CD8-positive, alpha-beta memory T cell (primary cell): ENCODE measurements around the gene ARID4B. TPM values are rescaled to one million over a fixed set of nuclear protein-coding genes. Genes with fewer than 3 reads are reported as not detected.
A peak's percentile ranks its signal among the peaks of the same experiment; 100 is the strongest.

Experiments
- CTCF ChIA-PET: fragments of 350-600 bp; sonication (Branson Sonifier 250); formaldehyde crosslinking; loops from one replicate; lab custom pipeline; 2021; ENCODE audit warnings: antibody characterized with exemption; lab: Charles Lee
- POLR2A ChIA-PET: fragments of 350-600 bp; sonication (Branson Sonifier 250); formaldehyde crosslinking; loops from one replicate; lab custom pipeline; 2021; ENCODE audit warnings: antibody characterized with exemption; lab: Charles Lee
- DNase-seq, 5 donors: peaks; one replicate each; pipeline versions ENCODE4 v3.0.0 to v3.0.0-alpha.2; 2020 to 2022; ENCODE audit warnings: mixed read lengths in 1 of 5
- H3K27ac ChIP-seq: one replicate; pipeline ENCODE4 v1.7.0; 2013; ENCODE audit warnings: low read depth, mild to moderate bottlenecking, low read length, moderate library complexity
- H3K27me3 ChIP-seq: 2 replicates; pipeline ENCODE4 v1.7.0; 2013; ENCODE audit warnings: low read length, mild to moderate bottlenecking; ENCODE audit not compliant: insufficient read depth, poor library complexity, severe bottlenecking
- H3K36me3 ChIP-seq: 2 replicates; pipeline ENCODE4 v1.7.0; 2013; ENCODE audit warnings: mild to moderate bottlenecking, low read length, moderate library complexity; ENCODE audit not compliant: insufficient read depth
- H3K4me1 ChIP-seq: 2 replicates; pipeline ENCODE4 v1.7.0; 2013; ENCODE audit warnings: mild to moderate bottlenecking, low read length, moderate library complexity; ENCODE audit not compliant: insufficient read depth
- H3K4me3 ChIP-seq: 2 replicates; pipeline ENCODE4 v1.7.0; 2013; ENCODE audit warnings: mild to moderate bottlenecking, low read length
- H3K9me3 ChIP-seq: 2 replicates; pipeline ENCODE4 v1.7.0; 2013; ENCODE audit warnings: mild to moderate bottlenecking, low read length
- H3K27ac Mint-ChIP-seq, 8 donors: one replicate each; pipeline ENCODE4 v1.8.0; 2020 to 2021; ENCODE audit warnings: mixed read lengths in 8 of 8, mild to moderate bottlenecking in 6 of 8, inconsistent platforms in 3 of 8, moderate library complexity in 3 of 8
- H3K27me3 Mint-ChIP-seq, 2 donors: one replicate each; pipeline ENCODE4 v1.8.0; 2020 to 2021; ENCODE audit warnings: mixed read lengths in 2 of 2, mild to moderate bottlenecking in 1 of 2, moderate library complexity in 1 of 2
- H3K36me3 Mint-ChIP-seq, 3 donors: one replicate each; pipeline ENCODE4 v1.8.0; 2020 to 2021; ENCODE audit warnings: mixed read lengths in 3 of 3, inconsistent platforms in 1 of 3, mild to moderate bottlenecking in 1 of 3
- H3K4me1 Mint-ChIP-seq, 3 donors: one replicate each; pipeline ENCODE4 v1.8.0; 2020 to 2021; ENCODE audit warnings: mixed read lengths in 3 of 3, inconsistent platforms in 1 of 3, mild to moderate bottlenecking in 1 of 3
- H3K4me3 Mint-ChIP-seq, 7 donors: one replicate each; pipeline ENCODE4 v1.8.0; 2020 to 2021; ENCODE audit warnings: mixed read lengths in 7 of 7, mild to moderate bottlenecking in 6 of 7, moderate library complexity in 4 of 7, inconsistent platforms in 2 of 7
- H3K9me3 Mint-ChIP-seq, 5 donors: one replicate each; pipeline ENCODE4 v1.8.0; 2020 to 2022; ENCODE audit warnings: mixed read lengths in 5 of 5, mild to moderate bottlenecking in 3 of 5, moderate library complexity in 2 of 5, inconsistent platforms in 1 of 5
- polyA plus RNA-seq: library from polyadenylated mRNA; unstranded; fragments of 300-500 nt; fragmentation: Illumina TruSeq; gene quantifications from one replicate; pipeline ENCODE4 v1.2.3, GENCODE V29; 2021
- total RNA-seq, 2 experiments: library from RNA; stranded (reverse); gene quantifications; one replicate each; pipeline ENCODE4 v1.2.3, GENCODE V29; 2021

Gene ARID4B
- total and polyA plus RNA-seq, 3 experiments from 2014 or later, result 39.9 to 88.6 (median 43.0) TPM

GRCh38 chr1:235190431-235190830 is 137.5 kb downstream of the ARID4B start:
- DNase-seq, result no peak
- ChIA-PET CTCF (interaction anchor here (0.7 to 1.2 kb wide), 2 partner anchors 51 to 95 kb away, joined by 3 read pairs; no protein-coding TSS in a partner anchor), POLR2A (interaction anchor here (0.6 kb wide), 1 partner anchor 594 kb away, joined by 3 read pairs; no protein-coding TSS in a partner anchor)
- Mint-ChIP-seq H3K4me1 (peaks cover 7 to 22% (median 15%) of the 10 kb centered on the region in 3 donors), H3K9me3 (no peaks in the 10 kb centered on the region), H3K36me3 (peaks cover 5 to 72% (median 11%) of the 10 kb centered on the region in 3 donors), H3K27me3 (peaks cover 0 to 1% of the 10 kb centered on the region in 2 donors), H3K4me3 (no peak overlapping the region), H3K27ac (peak overlapping the region in 4 of 8 donors; percentile 18 to 75 (median 53))
- no peaks in the 10 kb centered on the region for H3K27me3 ChIP-seq
- H3K4me1 ChIP-seq, result no peaks in the 10 kb centered on the region
- peaks cover 14% of the 10 kb centered on the region for H3K36me3 ChIP-seq
- no peaks in the 10 kb centered on the region for H3K9me3 ChIP-seq
- H3K27ac ChIP-seq, result no peak overlapping the region
- H3K4me3 ChIP-seq, result no peak overlapping the region

- CTCF ChIA-PET, result no interaction called here
- POLR2A ChIA-PET, result no interaction called here
- no peak overlapping the region for H3K4me3 ChIP-seq
- no peaks in the 10 kb centered on the region for H3K27me3 ChIP-seq
- no peaks in the 10 kb centered on the region for H3K9me3 ChIP-seq
- H3K27ac ChIP-seq, result no peak overlapping the region
- Mint-ChIP-seq H3K27ac (peak overlapping the region in 1 of 8 donors; percentile 76), H3K27me3 (peaks cover 0 to 1% of the 10 kb centered on the region in 2 donors), H3K9me3 (no peaks in the 10 kb centered on the region), H3K36me3 (peaks cover 0 to 57% (median 14%) of the 10 kb centered on the region in 3 donors), H3K4me3 (no peak overlapping the region), H3K4me1 (peaks cover 15 to 34% (median 26%) of the 10 kb centered on the region in 3 donors)
- DNase-seq, result no peak
- H3K4me1 ChIP-seq, result no peaks in the 10 kb centered on the region
- H3K36me3 ChIP-seq, result peaks cover 4% of the 10 kb centered on the region
These were observed 140.7 kb downstream of the ARID4B start for GRCh38 chr1:235187316-235187715.

DNA sequence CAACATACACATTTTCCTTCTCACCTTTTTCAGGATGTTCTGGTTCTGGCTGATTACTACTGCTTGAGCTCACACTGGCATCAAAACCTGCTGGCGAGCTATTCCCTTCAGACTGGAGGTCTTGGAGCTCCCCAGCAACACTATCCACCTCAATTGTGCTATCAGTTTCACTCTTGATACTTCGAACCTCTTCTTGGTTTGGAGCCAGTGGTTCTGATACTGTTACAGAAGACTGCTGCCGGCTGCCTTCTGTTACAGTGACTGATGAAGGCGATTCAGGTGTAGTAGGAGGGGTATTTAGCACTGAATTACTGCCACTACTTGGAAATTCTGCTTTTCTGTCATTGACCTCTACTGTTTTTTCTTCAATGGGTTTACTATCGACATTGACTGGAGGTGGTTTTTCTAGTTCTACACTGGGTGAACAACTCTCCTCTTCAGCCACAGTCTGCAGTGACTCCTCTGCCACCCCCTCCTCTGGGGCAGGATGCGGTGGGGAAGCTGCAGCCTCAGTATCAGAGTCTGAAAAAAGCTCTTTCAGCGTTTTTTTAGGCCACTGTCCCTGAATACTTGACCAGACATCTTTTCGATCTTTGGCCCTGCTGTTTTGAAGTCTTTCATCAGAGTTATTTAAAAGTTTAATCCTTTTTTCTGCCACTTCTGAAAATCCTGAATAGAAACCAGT is 146.3 kb downstream of the ARID4B start:
- ChIA-PET CTCF (interaction anchor here (1.0 kb wide), 2 partner anchors 30 to 73 kb away, joined by 3 read pairs; no protein-coding TSS in a partner anchor), POLR2A (no interaction called here)
- Mint-ChIP-seq H3K36me3 (peaks cover 0 to 61% (median 13%) of the 10 kb centered on the region in 3 donors), H3K27ac (peak overlapping the region; percentile 1 to 89 (median 33)), H3K4me1 (peaks cover 25 to 37% (median 27%) of the 10 kb centered on the region in 3 donors), H3K4me3 (peak overlapping the region in 2 of 7 donors; percentile 11 to 13), H3K27me3 (peaks cover 0 to 1% of the 10 kb centered on the region in 2 donors), H3K9me3 (no peaks in the 10 kb centered on the region)
- DNase-seq, result no peak
- Histone ChIP-seq H3K9me3 (no peaks in the 10 kb centered on the region), H3K4me3 (no peak overlapping the region), H3K36me3 (peaks cover 19% of the 10 kb centered on the region), H3K27ac (no peak overlapping the region), H3K27me3 (no peaks in the 10 kb centered on the region), H3K4me1 (no peaks in the 10 kb centered on the region)

DNA sequence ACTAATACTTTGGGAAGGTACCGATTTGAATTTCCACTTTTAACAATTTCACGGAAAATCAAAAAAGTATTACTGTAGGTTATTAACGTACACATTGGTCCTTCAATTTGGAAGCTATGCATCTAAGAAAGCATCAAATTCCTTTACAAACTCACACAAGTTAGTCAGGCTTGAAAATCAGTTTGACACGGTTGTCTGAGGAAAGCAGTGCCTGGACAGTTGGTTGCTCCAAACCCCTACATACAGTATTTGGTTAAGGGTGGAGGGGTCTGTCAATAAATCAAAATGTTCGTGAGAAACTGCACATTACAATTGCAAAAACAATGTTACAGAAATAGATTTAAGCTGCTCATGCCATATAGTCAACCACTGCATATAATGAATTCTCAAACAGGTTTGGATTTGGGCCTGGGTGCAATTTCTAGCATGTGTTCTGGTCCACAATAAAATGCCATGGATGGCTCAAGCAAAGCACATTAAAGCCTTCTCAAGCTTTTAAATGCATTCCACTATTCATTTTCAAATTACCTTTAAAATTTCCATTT is 147.0 kb downstream of the ARID4B start:
- H3K27me3 ChIP-seq, result no peaks in the 10 kb centered on the region
- Mint-ChIP-seq H3K4me1 (peaks cover 25 to 37% (median 27%) of the 10 kb centered on the region in 3 donors), H3K36me3 (peaks cover 0 to 66% (median 13%) of the 10 kb centered on the region in 3 donors), H3K4me3 (no peak overlapping the region), H3K27me3 (no peaks in the 10 kb centered on the region), H3K9me3 (no peaks in the 10 kb centered on the region), H3K27ac (peak overlapping the region in 3 of 8 donors; percentile 1 to 89 (median 53))
- no peak overlapping the region for H3K27ac ChIP-seq
- H3K9me3 ChIP-seq, result no peaks in the 10 kb centered on the region
- H3K4me1 ChIP-seq, result no peaks in the 10 kb centered on the region
- DNase-seq, result no peak
- peaks cover 19% of the 10 kb centered on the region for H3K36me3 ChIP-seq
- ChIA-PET POLR2A (no interaction called here), CTCF (interaction anchor here (0.8 to 1.0 kb wide), 2 partner anchors 72 to 97 kb away, joined by 3 read pairs; no protein-coding TSS in a partner anchor)
- no peak overlapping the region for H3K4me3 ChIP-seq

DNA sequence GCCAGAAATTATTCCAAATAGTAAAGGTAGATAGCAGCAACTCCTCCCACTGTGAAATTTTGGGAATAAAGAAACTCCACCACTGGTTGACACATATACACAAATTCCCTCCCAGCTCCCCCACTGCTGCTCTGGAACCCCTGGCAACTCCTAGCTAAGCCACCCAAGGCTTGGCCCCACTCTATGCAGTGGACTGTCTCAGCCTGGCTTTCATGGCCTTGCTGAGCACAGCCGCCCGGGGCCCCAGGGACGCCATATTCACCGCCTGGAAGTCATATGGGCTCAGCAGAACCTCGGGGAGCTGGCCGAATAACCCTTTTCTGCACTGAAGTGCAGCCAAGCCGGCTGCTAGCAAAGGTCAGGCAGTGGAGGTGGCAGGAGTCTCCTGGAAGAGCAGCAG is 151.5 kb downstream of the ARID4B start:
- DNase-seq, result no peak
- Mint-ChIP-seq H3K27ac (peak overlapping the region in 1 of 8 donors; percentile 23), H3K9me3 (no peaks in the 10 kb centered on the region), H3K36me3 (peaks cover 0 to 79% (median 19%) of the 10 kb centered on the region in 3 donors), H3K4me1 (peaks cover 8 to 15% (median 9%) of the 10 kb centered on the region in 3 donors), H3K27me3 (no peaks in the 10 kb centered on the region), H3K4me3 (no peak overlapping the region)
- peaks cover 32% of the 10 kb centered on the region for H3K36me3 ChIP-seq
- H3K27me3 ChIP-seq, result no peaks in the 10 kb centered on the region
- no peak overlapping the region for H3K27ac ChIP-seq
- H3K4me1 ChIP-seq, result no peaks in the 10 kb centered on the region
- no peak overlapping the region for H3K4me3 ChIP-seq
- ChIA-PET CTCF (no interaction called here), POLR2A (no interaction called here)
- no peaks in the 10 kb centered on the region for H3K9me3 ChIP-seq

GRCh38 chr1:235169986-235170385 is 158.0 kb downstream of the ARID4B start:
- Histone ChIP-seq H3K4me3 (no peak overlapping the region), H3K27me3 (no peaks in the 10 kb centered on the region), H3K27ac (no peak overlapping the region), H3K9me3 (no peaks in the 10 kb centered on the region), H3K36me3 (peaks cover 30% of the 10 kb centered on the region), H3K4me1 (no peaks in the 10 kb centered on the region)
- Mint-ChIP-seq H3K36me3 (peaks cover 0 to 64% (median 10%) of the 10 kb centered on the region in 3 donors), H3K27me3 (no peaks in the 10 kb centered on the region), H3K9me3 (no peaks in the 10 kb centered on the region), H3K27ac (no peak overlapping the region), H3K4me1 (no peaks in the 10 kb centered on the region), H3K4me3 (no peak overlapping the region)
- ChIA-PET POLR2A (interaction anchor here (0.6 kb wide), 1 partner anchor 42 kb away, joined by 3 read pairs; no protein-coding TSS in a partner anchor), CTCF (no interaction called here)
- no peak for DNase-seq

DNA sequence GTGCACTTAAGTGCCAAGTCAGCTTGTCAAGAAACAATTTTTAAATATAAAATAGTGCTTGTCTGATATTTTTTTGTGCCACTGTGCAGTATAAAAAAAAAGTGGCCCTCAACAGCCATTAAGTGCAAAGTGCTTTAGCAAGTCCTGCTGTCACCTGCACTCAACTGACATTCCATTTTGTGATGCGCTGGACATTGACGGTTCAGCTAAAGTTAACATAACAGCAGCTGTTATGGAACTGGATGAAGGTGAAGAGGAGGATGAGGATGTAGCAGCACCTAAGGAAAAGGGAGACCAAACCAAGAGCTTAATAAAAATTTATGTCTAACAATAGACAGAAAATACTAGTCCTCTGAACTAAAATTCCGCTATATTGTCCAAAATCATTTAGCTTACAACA is 159.6 kb downstream of the ARID4B start:
- H3K4me1 Mint-ChIP-seq, result no peaks in the 10 kb centered on the region
- peak overlapping the region in 2 of 8 donors; percentile 54 to 87 for H3K27ac Mint-ChIP-seq
- POLR2A ChIA-PET, result interaction anchor here (0.6 kb wide), 1 partner anchor 736 kb away, joined by 11 read pairs; no protein-coding TSS in a partner anchor

More for the DNA sequence above, 159.6 kb downstream of the ARID4B start:
- peaks cover 0 to 53% (median 4%) of the 10 kb centered on the region in 3 donors for H3K36me3 Mint-ChIP-seq
- DNase-seq, result no peak
- no peaks in the 10 kb centered on the region for H3K4me1 ChIP-seq
- H3K27ac ChIP-seq, result no peak overlapping the region
- H3K4me3 ChIP-seq, result no peak overlapping the region
- no peaks in the 10 kb centered on the region for H3K27me3 Mint-ChIP-seq
- CTCF ChIA-PET, result no interaction called here
- H3K9me3 ChIP-seq, result no peaks in the 10 kb centered on the region
- no peak overlapping the region for H3K4me3 Mint-ChIP-seq
- no peaks in the 10 kb centered on the region for H3K27me3 ChIP-seq
- H3K36me3 ChIP-seq, result peaks cover 19% of the 10 kb centered on the region
- no peaks in the 10 kb centered on the region for H3K9me3 Mint-ChIP-seq
